ENCODE data around the gene IMPG2. TPM values are rescaled to one million over a fixed set of nuclear protein-coding genes. Genes with fewer than 3 reads are reported as not detected.

Gene IMPG2
- total RNA-seq, 1 experiment from 2014 or later = 0.04 TPM

DNA sequence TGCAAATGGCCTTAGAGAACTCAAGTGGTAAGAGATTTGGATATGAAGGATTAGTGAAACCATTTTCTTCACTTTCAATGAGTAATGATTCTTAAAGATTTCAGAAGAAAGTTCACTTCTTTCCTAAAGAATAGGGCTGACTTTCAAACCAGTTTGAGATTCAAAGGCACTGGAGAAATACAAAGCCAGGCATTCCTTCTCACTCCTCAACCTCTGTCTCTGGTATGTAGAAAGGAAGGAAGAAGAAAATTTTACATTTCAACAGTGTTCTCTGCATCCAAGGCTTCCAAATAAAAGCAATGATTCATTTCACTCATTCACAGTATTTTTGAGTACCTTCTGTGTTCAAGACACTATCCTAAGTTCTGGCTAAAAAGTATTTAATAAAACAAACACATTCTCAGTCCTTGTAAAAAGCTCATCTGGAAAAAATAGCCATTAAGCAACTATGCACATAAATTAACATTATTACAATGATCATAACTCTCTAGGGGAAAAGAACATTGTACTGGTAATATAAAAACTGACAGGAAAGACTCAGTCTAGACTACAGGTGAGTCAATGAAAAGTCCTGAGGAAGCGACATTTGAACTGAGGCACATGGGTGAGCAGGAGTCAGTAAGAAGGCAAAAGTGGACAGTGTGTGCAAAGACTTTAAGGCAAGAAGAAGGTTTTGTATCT, 79.5 kb downstream of the IMPG2 start:
- no peak overlapping the region for H2BK20ac ChIP-seq (ENCODE audit: low read depth, low read length, poor library complexity, severe bottlenecking)
- no peak overlapping the region for H2BK12ac ChIP-seq (ENCODE audit: insufficient read length, low read depth, low read length)
- no peak overlapping the region for H3K18ac ChIP-seq (ENCODE audit: insufficient read length, low read depth, low read length)
- no peaks in the 10 kb centered on the region for H3K27me3 Mint-ChIP-seq (ENCODE audit: low read depth)
- H3K79me1 ChIP-seq (ENCODE audit: insufficient read depth, low read depth, low read length, poor library complexity, severe bottlenecking) = no peaks in the 10 kb centered on the region
- H3K14ac ChIP-seq (ENCODE audit: insufficient read depth, low read length) = no peak overlapping the region
- H4K5ac ChIP-seq (ENCODE audit: insufficient read length, low read depth, low read length) = no peak overlapping the region
- no peak overlapping the region for H3K4me2 ChIP-seq (ENCODE audit: insufficient read depth, insufficient read length, low read length)
- H3K4ac ChIP-seq (ENCODE audit: low read depth, low read length) = no peak overlapping the region
- H2BK120ac ChIP-seq (ENCODE audit: low read depth, low read length, poor library complexity, severe bottlenecking) = no peak overlapping the region
- no peaks in the 10 kb centered on the region for H3K9me3 ChIP-seq (ENCODE audit: control insufficient read depth, low read depth, low read length)
- H4K20me1 ChIP-seq (ENCODE audit: control insufficient read depth, insufficient read depth, insufficient read length) = no peaks in the 10 kb centered on the region
- H3K4me1 ChIP-seq (ENCODE audit: insufficient read depth, low read length) = peaks cover 4% of the 10 kb centered on the region; the same call in 1 of the 2 replicates
- WGBS (ENCODE audit: extremely low coverage, insufficient read length, low lambda C conversion rate) = no CpG with 5 or more reads among the region's 1 CpG
- H3K4me1 Mint-ChIP-seq = peaks cover 7 to 12% of the 10 kb centered on the region in 2 experiments
- DNase-seq = no peak
- H3K9me3 Mint-ChIP-seq = peaks cover 0 to 3% of the 10 kb centered on the region in 2 experiments; a peak in 1 of 5 replicates
- no peaks in the 10 kb centered on the region for H3K23me2 ChIP-seq (ENCODE audit: insufficient read length, low read depth, low read length, poor library complexity, severe bottlenecking)
- no peak overlapping the region for H4K91ac ChIP-seq (ENCODE audit: insufficient read length, low read depth, low read length)
- H3K27ac Mint-ChIP-seq = no peak overlapping the region; a peak in 2 of 7 replicates
- no peak overlapping the region for H3K4me3 Mint-ChIP-seq
- no peaks in the 10 kb centered on the region for H3K79me2 ChIP-seq (ENCODE audit: insufficient read depth, low read length)
- no peak overlapping the region for H3T11ph ChIP-seq (ENCODE audit: low read length)
- H2AFZ ChIP-seq (ENCODE audit: low read length) = no peak overlapping the region
- H2BK15ac ChIP-seq (ENCODE audit: low read depth, low read length) = no peak overlapping the region
- H4K8ac ChIP-seq (replicated peaks; ENCODE audit: insufficient read length, low read depth, low read length) = no peak overlapping the region
- no peak overlapping the region for H3K27ac ChIP-seq (ENCODE audit: insufficient read length, low read depth, low read length)
- H3K56ac ChIP-seq (ENCODE audit: insufficient read length, low read depth, low read length) = no peak overlapping the region
- no peak overlapping the region for H2BK5ac ChIP-seq (ENCODE audit: insufficient read length, low read length)
- H3K9ac ChIP-seq (ENCODE audit: extremely low read depth, insufficient read length, low read length) = no peak overlapping the region
- H3K27me3 ChIP-seq (ENCODE audit: insufficient read depth, low read length) = no peaks in the 10 kb centered on the region
- no peak overlapping the region for H2AK5ac ChIP-seq (ENCODE audit: insufficient read length, low read length)
- H3K36me3 Mint-ChIP-seq (ENCODE audit: insufficient read depth in 1 of 3, low read depth in 3 of 3) = no peaks in the 10 kb centered on the region; a peak in 3 of 7 replicates
- TF ChIP-seq, protein P1, sequence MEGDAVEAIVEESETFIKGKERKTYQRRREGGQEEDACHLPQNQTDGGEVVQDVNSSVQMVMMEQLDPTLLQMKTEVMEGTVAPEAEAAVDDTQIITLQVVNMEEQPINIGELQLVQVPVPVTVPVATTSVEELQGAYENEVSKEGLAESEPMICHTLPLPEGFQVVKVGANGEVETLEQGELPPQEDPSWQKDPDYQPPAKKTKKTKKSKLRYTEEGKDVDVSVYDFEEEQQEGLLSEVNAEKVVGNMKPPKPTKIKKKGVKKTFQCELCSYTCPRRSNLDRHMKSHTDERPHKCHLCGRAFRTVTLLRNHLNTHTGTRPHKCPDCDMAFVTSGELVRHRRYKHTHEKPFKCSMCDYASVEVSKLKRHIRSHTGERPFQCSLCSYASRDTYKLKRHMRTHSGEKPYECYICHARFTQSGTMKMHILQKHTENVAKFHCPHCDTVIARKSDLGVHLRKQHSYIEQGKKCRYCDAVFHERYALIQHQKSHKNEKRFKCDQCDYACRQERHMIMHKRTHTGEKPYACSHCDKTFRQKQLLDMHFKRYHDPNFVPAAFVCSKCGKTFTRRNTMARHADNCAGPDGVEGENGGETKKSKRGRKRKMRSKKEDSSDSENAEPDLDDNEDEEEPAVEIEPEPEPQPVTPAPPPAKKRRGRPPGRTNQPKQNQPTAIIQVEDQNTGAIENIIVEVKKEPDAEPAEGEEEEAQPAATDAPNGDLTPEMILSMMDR (conservative IDR thresholded peaks at IDR 0.05) = no peak
- H3K23ac ChIP-seq (ENCODE audit: insufficient read length, low read depth, low read length) = no peak overlapping the region

Measured in H9 (cell line).